ENCODE measurements around the gene RNF187. TPM values are rescaled to one million over a fixed set of nuclear protein-coding genes. Genes with fewer than 3 reads are reported as not detected.

The RNF187 gene
- total RNA-seq, 2 experiments from 2014 or later: 119 to 125 TPM

GRCh38 chr1:228507961-228508652 lies 20.9 kb downstream of the RNF187 start:
- Mint-ChIP-seq H3K27ac (no peak overlapping the region), H3K9me3 (no peaks in the 10 kb centered on the region), H3K4me3 (no peak overlapping the region), H3K4me1 (peaks cover 6% of the 10 kb centered on the region), H3K27me3 (peaks cover 3% of the 10 kb centered on the region), H3K36me3 (no peaks in the 10 kb centered on the region)
- DNase-seq: no peak

DNA sequence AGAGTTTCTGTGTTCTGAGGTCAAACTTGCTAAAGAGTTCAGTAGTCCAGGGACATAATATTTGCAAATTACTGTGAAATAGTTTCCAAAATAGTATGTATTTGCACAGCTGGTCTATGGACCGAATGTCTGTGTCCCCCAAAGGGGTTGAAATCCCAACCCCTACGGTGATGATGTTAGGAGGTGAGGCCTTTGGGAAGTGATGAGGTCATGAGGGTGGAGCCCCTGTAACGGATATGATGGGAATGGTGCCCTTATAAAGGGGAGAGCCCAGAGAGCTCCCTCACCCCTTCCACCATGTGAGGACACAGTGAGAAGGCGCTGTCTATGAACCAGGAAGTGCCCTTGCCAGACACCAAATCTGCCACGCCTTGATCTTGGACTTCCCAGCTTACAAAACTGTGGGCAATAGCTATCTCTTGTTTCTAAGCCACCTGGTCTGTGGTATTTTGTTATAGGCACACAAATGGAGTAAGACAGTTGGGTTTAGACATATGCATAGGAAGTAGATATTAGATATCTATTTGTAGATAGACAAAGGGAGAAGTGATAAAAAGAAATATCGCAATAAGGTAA lies 21.7 kb downstream of the RNF187 start:
- no peaks in the 10 kb centered on the region for H3K36me3 Mint-ChIP-seq
- no peak overlapping the region for H3K27ac Mint-ChIP-seq
- peaks cover 3% of the 10 kb centered on the region for H3K27me3 Mint-ChIP-seq
- DNase-seq: no peak
- no peaks in the 10 kb centered on the region for H3K9me3 Mint-ChIP-seq
- no peak overlapping the region for H3K4me3 Mint-ChIP-seq
- peaks cover 6% of the 10 kb centered on the region for H3K4me1 Mint-ChIP-seq

GRCh38 chr1:228510101-228510802 lies 23.1 kb downstream of the RNF187 start:
- no peak overlapping the region for H3K4me3 Mint-ChIP-seq
- peaks cover 3% of the 10 kb centered on the region for H3K27me3 Mint-ChIP-seq
- no peaks in the 10 kb centered on the region for H3K36me3 Mint-ChIP-seq
- DNase-seq: no peak
- no peaks in the 10 kb centered on the region for H3K9me3 Mint-ChIP-seq
- peaks cover 8% of the 10 kb centered on the region for H3K4me1 Mint-ChIP-seq
- H3K27ac Mint-ChIP-seq: no peak overlapping the region

- H3K4me3 Mint-ChIP-seq: no peak overlapping the region
- no peak overlapping the region for H3K27ac Mint-ChIP-seq
- H3K27me3 Mint-ChIP-seq: peaks cover 3% of the 10 kb centered on the region
- H3K9me3 Mint-ChIP-seq: no peaks in the 10 kb centered on the region
- peaks cover 8% of the 10 kb centered on the region for H3K4me1 Mint-ChIP-seq
- no peaks in the 10 kb centered on the region for H3K36me3 Mint-ChIP-seq
- no peak for DNase-seq
Observed at GRCh38 chr1:228510803-228511413, 23.7 kb downstream of the RNF187 start.

DNA sequence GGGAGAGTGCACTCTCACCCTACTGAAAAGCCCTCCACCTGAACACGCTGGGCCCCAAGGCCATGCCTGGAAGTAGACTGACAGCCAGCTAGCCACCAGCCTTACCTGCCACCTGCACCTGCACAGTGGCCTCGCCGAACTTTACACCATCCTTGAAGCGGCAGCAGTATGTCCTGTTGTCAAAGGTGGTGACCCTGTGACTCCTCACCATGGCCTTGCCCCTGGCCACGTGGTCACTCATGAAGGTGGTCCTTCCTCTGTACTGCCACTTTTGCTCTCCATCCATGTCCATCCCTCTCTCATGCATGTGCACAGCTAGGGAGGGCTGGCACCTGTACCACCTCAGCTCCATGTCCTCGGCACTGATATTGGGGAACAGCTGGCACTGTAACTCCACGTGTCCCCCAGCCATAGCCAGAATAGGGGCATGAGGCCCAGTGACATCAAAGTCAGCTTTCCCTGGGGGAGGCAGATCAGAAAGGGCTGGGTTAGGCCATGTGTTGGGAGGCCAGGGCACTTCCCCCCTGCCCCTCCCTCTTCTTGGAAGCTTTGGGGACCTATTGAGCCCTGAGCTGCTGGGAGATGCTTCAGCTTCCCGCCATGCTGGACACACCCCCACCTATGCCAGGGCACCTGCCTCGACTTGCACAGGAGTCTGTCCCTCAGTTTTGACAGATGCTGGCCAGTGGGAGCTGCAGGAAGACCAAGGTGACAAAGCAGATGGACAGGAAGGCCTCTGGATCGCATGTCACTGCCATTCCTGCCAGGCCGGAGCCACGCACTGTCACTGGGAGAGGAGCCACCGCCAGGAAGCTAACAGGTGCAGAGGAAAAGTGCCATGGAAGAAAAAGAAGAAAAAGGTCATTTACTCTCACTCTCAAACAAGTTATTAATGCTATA lies 24.6 kb downstream of the RNF187 start:
- Mint-ChIP-seq H3K4me1 (peaks cover 8% of the 10 kb centered on the region), H3K4me3 (no peak overlapping the region), H3K27ac (no peak overlapping the region), H3K36me3 (no peaks in the 10 kb centered on the region), H3K9me3 (no peaks in the 10 kb centered on the region), H3K27me3 (peaks cover 7% of the 10 kb centered on the region)
- DNase-seq: no peak

- Mint-ChIP-seq H3K4me3 (no peak overlapping the region), H3K4me1 (peaks cover 8% of the 10 kb centered on the region), H3K27ac (no peak overlapping the region), H3K9me3 (no peaks in the 10 kb centered on the region), H3K36me3 (no peaks in the 10 kb centered on the region), H3K27me3 (peaks cover 8% of the 10 kb centered on the region)
- DNase-seq: no peak
Observed at GRCh38 chr1:228512781-228513198, 25.6 kb downstream of the RNF187 start.

- Mint-ChIP-seq H3K9me3 (no peaks in the 10 kb centered on the region), H3K36me3 (no peaks in the 10 kb centered on the region), H3K4me3 (no peak overlapping the region), H3K27ac (no peak overlapping the region), H3K4me1 (peaks cover 8% of the 10 kb centered on the region), H3K27me3 (peaks cover 13% of the 10 kb centered on the region)
- DNase-seq: no peak
Observed at GRCh38 chr1:228513236-228513900, 26.2 kb downstream of the RNF187 start.

DNA sequence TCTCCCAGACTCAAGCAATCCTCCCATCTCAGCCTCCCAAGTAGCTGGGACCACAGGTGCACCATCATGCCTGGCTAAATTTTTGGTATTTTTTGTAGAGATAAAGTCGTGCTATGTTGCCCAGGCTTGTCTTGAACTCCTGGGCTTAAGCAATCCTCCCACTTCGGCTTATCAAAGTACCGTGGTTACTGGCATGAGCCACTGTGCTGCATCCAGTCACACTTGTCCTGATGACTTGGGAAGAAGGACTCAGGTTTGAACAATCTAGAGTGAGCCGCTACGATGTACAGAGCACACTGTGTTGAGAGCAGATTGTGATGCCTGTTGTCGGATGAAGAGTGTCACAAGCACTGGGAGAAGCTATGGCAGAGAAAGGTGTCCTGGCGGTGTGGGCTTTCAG lies 27.2 kb downstream of the RNF187 start:
- Mint-ChIP-seq H3K9me3 (no peaks in the 10 kb centered on the region), H3K36me3 (no peaks in the 10 kb centered on the region), H3K27me3 (peaks cover 14% of the 10 kb centered on the region), H3K4me1 (peaks cover 6% of the 10 kb centered on the region), H3K4me3 (no peak overlapping the region), H3K27ac (no peak overlapping the region)
- no peak for DNase-seq

DNA sequence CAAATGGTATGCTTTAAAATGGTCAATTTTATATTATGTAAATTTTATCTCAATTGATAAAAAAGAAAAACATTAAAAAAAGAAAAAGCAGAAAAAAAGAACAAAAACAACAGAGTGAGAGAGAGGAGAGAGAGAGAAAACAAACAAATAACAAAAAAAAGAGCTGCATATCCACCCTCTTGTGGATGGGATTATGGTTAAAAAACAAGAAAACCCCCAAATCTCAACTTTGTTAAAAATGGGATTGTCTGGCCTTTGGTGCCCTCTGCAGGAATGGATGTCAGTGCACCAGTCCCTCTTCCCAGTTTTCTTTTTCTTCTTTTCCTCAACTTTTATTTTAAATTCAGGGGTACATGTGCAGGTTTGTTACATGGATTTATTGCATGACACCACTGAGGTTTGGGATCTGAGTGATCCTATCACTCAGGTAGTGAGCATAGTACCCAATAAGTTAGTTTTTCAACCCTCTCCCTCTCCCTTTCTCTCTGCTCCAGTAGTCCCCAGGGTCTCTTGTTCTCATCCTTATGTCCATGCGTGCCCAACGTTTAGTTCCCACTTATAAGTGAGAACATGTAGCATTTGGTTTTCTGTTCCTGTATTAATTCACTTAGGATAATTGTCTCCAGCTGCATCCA lies 28.1 kb downstream of the RNF187 start:
- no peak overlapping the region for H3K4me3 Mint-ChIP-seq
- H3K9me3 Mint-ChIP-seq: no peaks in the 10 kb centered on the region
- no peaks in the 10 kb centered on the region for H3K36me3 Mint-ChIP-seq
- no peak for DNase-seq
- peaks cover 6% of the 10 kb centered on the region for H3K4me1 Mint-ChIP-seq
- H3K27ac Mint-ChIP-seq: no peak overlapping the region
- peaks cover 14% of the 10 kb centered on the region for H3K27me3 Mint-ChIP-seq

DNA sequence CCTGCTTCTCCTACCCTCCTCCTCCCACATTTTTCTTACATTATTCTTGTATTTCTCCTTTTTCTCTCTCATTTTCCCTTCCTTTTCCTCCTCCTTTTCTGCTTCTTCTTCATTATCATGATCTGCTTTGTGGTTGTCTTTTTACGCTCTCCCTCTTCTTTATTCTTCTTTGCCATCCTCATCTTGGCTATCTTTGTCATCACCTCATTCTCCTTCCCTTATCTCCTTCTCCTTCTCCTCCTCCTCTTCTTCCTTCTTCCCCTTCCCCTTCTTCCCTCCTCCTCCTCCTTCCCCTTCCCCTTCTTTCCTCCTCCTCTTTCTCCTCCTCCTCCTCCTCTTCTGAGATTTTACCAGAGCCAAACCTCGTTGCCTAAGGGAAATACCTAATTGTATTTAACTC lies 30.5 kb downstream of the RNF187 start:
- Mint-ChIP-seq H3K4me1 (peaks cover 6% of the 10 kb centered on the region), H3K36me3 (no peaks in the 10 kb centered on the region), H3K4me3 (no peak overlapping the region), H3K27me3 (peaks cover 16% of the 10 kb centered on the region), H3K9me3 (no peaks in the 10 kb centered on the region), H3K27ac (no peak overlapping the region)
- DNase-seq: no peak

DNA sequence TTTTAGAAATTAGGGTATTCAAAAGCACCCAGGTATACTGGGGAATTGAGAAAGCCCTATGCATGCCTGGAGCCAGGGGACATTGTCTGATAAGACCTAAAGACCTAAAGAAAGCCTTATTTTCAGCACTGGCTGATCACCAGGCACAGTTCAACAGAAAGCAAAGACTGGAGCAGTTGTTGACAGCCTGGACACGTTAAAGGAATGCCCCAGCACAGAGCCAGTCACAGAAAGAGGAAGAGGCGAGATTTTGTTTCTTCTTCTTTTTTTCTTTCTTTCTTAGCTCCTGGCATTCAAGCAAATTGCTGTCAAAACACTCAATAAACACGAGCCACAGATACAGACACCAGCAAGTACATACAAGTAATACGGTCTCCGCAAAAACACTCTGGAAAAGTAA lies 40.4 kb downstream of the RNF187 start:
- Mint-ChIP-seq H3K4me1 (no peaks in the 10 kb centered on the region), H3K27me3 (peaks cover 72% of the 10 kb centered on the region)

DNA sequence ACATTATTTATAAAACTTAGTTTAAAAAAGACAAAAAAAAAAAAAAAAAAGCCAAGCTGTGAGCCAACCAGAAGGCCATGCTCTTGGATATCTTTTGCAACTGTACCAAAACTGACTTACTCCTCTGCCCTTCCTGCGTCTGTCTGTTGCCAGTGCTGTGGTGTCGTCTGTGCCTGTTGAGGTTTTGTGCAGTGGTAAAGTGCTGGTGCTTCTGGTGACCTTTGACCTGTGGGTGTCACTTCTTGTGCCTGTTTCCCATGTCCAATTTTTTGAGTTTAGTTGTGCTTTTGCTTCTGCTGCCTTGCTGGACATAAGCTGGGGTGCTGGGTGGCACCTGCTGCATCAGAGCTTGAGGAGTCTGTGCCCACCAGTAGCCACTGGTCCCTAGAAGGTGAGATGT lies 41.4 kb downstream of the RNF187 start:
- Mint-ChIP-seq H3K36me3 (no peaks in the 10 kb centered on the region), H3K27ac (no peak overlapping the region), H3K9me3 (peaks cover 2% of the 10 kb centered on the region), H3K27me3 (peaks cover 73% of the 10 kb centered on the region), H3K4me1 (no peaks in the 10 kb centered on the region), H3K4me3 (no peak overlapping the region)
- no peak for DNase-seq

More for the DNA sequence above, 40.4 kb downstream of the RNF187 start:
- DNase-seq: no peak
- H3K9me3 Mint-ChIP-seq: peaks cover 3% of the 10 kb centered on the region
- no peaks in the 10 kb centered on the region for H3K36me3 Mint-ChIP-seq
- no peak overlapping the region for H3K27ac Mint-ChIP-seq
- no peak overlapping the region for H3K4me3 Mint-ChIP-seq

GRCh38 chr1:228530086-228530758 lies 43.0 kb downstream of the RNF187 start:
- Mint-ChIP-seq H3K4me1 (no peaks in the 10 kb centered on the region), H3K9me3 (peaks cover 1% of the 10 kb centered on the region), H3K36me3 (no peaks in the 10 kb centered on the region), H3K27ac (no peak overlapping the region), H3K27me3 (peaks cover 71% of the 10 kb centered on the region), H3K4me3 (no peak overlapping the region)
- DNase-seq: no peak

Data from activated naive CD8-positive, alpha-beta T cell treated with anti-CD3 and anti-CD28 coated beads for 36 hours (primary cell).